ENCODE measurements around the gene GABBR1.

The GABBR1 gene

GRCh38 chr6:29633534-29633905 lies 537 bp upstream of the GABBR1 start:
- H3K4me3 ChIP-seq (ENCODE audit: low read depth, low read length): peak overlapping the region; percentile 72
- no peak for TF ChIP-seq CTCF (IDR thresholded peaks at IDR 0.05; ENCODE audit: low read depth, low read length)

DNA sequence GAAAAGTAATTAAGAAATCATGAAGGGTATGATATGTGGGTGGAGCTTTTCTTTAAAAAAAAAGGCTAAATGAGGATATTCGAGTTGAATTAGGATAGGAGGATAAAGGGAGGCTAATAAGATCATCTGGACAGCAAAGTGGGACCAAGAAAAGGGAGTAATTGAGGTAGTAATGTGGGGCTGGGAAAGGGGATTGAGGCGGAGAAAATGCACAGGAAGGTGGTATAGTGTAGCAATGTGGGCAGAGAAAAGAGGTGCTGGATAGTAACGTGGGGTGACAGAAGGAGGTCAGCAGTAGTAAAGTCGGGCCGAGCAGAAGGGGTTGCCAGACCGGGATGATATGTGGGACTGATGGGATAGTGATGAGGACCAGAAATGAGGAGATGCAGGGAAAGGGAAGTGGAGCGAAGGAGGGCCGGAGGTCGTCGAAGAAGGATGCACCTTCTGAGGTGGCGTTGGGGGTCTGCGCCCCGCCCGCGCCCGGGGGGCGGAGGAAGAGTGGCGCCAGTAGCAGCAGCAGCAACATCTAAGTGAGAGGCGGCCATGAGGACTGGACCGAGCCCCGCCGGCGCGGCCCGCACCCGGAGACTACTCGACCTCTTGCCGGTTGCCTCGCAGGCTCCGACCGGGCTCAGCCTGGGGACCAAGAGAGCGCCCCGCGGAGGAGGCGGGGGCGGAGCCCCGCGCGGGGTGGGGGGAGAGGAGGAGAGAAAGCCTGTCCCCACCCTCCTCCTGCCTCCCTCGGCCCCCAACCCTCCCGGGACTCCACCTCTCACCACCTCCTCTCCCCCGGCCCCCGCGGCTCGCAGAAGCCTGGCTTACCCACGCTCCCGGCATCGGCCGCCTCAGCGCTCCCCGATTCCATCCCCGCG lies 887 bp downstream of the GABBR1 start:
- no peak for TF ChIP-seq CTCF (IDR thresholded peaks at IDR 0.05; ENCODE audit: low read depth, low read length)
- peak overlapping the region; percentile 72 for H3K4me3 ChIP-seq (ENCODE audit: low read depth, low read length)

DNA sequence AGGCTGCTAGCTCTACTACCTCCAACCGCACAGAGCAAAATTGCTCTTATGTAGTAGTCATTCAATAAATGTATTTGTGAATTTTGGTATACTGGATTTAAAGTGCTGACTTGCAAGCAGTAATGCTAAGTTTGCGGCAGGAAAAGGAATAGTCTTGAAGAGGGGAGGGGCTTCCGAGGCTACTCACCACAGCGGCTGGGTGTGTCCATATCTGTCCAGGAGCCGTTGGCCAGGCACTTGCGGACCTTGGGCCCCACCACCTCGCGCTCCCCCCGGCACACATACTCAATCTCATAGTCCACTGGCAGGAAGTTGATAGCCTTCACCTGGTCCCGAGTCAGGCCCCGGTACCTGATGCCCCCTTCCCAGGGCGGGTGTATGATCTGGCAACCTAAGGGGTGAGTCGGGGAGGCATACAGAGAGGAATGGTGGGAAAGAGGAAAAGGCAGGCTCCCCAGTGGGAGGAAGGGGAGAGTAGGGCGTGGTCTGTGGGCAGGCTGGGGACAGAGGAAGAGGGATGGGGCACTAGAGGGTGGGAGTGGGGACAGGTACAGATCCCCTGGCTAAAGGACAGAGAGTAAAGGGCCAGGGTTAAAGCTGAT lies 1.7 kb downstream of the GABBR1 start:
- H3K4me3 ChIP-seq (ENCODE audit: low read depth, low read length): peak overlapping the region; percentile 72
- TF ChIP-seq CTCF (IDR thresholded peaks at IDR 0.05; ENCODE audit: low read depth, low read length): no peak

DNA sequence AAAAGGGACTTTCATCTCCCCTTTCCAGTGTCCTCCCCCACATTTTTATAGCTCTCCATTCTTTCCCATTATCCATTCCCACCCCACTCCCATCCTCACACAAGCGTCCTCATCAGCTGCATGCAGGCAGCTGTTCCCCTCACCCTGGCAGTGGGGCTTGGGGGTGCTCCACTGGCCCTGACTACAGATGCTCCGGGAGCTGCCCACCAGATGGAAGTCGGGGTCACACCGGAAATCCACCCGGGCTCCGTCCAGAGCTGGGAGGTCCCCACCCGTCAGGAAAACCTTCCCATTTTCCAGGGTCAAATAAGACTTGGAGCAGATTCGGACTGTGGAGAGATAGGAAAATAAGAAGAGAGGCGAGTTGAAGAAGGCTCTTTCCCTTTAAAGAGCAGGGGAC lies 2.7 kb downstream of the GABBR1 start:
- H3K4me3 ChIP-seq (ENCODE audit: low read depth, low read length): no peak overlapping the region
- no peak for TF ChIP-seq CTCF (IDR thresholded peaks at IDR 0.05; ENCODE audit: low read depth, low read length)

GRCh38 chr6:29629571-29629970 lies 3.4 kb downstream of the GABBR1 start:
- no peak overlapping the region for H3K4me3 ChIP-seq (ENCODE audit: low read depth, low read length)
- no peak for TF ChIP-seq CTCF (IDR thresholded peaks at IDR 0.05; ENCODE audit: low read depth, low read length)

DNA sequence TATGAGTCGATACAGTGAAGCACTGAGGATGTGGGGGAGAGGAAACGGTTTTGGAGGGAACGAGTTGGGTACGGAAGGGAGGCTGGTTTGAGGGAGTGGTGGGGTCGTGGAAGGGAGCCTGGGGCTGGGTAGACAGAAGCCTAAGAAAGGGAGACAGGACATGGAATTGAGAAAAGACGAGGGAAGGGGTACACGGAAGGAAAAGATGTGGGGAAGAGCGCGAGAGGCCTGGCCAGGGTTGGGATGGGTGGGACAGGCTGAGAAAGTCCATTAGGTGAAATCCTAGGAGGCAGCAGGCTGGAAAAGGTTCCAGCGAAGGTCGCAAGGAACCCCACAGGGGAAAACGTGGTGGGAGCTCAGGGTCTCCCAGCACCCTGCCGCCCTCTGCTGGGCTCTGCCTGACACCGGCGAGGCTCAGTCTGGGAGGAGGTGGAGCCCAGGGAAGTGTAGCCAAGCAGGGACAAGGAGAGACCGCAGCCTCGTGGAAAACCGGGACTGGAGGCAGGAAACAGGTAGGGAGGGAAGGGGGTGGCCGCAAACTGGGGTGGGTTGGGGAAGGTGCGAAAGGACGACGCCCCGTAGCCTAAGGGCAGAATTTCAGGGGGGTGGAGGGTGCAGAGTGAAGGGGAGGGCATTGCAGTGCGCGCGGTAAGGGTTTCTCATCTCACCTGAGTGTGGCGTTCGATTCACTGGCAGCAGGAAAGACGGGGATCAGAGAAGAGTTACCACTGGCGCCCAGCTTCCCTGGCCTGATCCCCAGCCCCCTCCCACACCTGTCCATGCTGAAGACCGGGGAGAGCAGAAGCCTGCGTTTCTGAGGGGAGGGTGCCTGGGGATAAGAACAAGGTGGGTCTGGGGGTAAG lies 4.3 kb downstream of the GABBR1 start:
- peak overlapping the region; percentile 79 for H3K4me3 ChIP-seq (ENCODE audit: low read depth, low read length)
- peak; percentile 46 for TF ChIP-seq CTCF (IDR thresholded peaks at IDR 0.05; ENCODE audit: low read depth, low read length)
